ENCODE measurements around the gene OR8A1. TPM values are rescaled to one million over a fixed set of nuclear protein-coding genes. Genes with fewer than 3 reads are reported as not detected.
"Not testable (repeated sequence)": the region's sequence is repeated elsewhere in the genome, so short reads cannot be mapped to it uniquely, and the experiment has no call there.

OR8A1 gene
- total and polyA plus RNA-seq, 2 donors from 2014 or later, result not detected

- intact Hi-C loops (cut with DNase I), result no loop called here
- no peaks in the 10 kb centered on the region for H3K4me1 ChIP-seq (ENCODE audit: control insufficient read depth in 2 of 3, insufficient read depth in 2 of 3, low read depth in 1 of 3, low read length in 3 of 3)
- FAIRE-seq, result no peak
These were observed 31.0 kb downstream of the OR8A1 start for GRCh38 chr11:124600621-124601320.

GRCh38 chr11:124602193-124602592 lies 32.4 kb downstream of the OR8A1 start:
- no peaks in the 10 kb centered on the region for H3K36me3 ChIP-seq (ENCODE audit: control insufficient read depth in 2 of 3, insufficient read depth in 3 of 3, low read length in 3 of 3)
- FAIRE-seq (no peak), DNase-seq (no peak)
- TF ChIP-seq CTCF (IDR thresholded peaks at IDR 0.05; ENCODE audit: borderline replicate concordance, extremely low read depth, insufficient read depth), result no peak
- intact Hi-C loops (cut with DNase I), result no loop called here
- H3K27me3 ChIP-seq (ENCODE audit: control insufficient read depth, insufficient read depth, low read length), result no peaks in the 10 kb centered on the region
- no peak overlapping the region for H3K4me3 ChIP-seq (ENCODE audit: low read length in 3 of 3)
- H3K9ac ChIP-seq (ENCODE audit: low read length in 3 of 3), result no peak overlapping the region
- H3K27ac ChIP-seq (ENCODE audit: low read depth in 2 of 2, low read length in 2 of 2), result no peak overlapping the region
- no peaks in the 10 kb centered on the region for H3K4me1 ChIP-seq (ENCODE audit: control insufficient read depth in 2 of 3, insufficient read depth in 2 of 3, low read depth in 1 of 3, low read length in 3 of 3)
- no peaks in the 10 kb centered on the region for H3K9me3 ChIP-seq (ENCODE audit: control insufficient read depth in 2 of 3, insufficient read depth in 1 of 3, low read length in 3 of 3)

More at GRCh38 chr11:124600621-124601320, 31.0 kb downstream of the OR8A1 start:
- Histone ChIP-seq H3K4me3 (ENCODE audit: low read length in 3 of 3) (no peak overlapping the region), H3K9me3 (ENCODE audit: control insufficient read depth in 2 of 3, insufficient read depth in 1 of 3, low read length in 3 of 3) (no peaks in the 10 kb centered on the region), H3K27ac (ENCODE audit: low read depth in 2 of 2, low read length in 2 of 2) (no peak overlapping the region), H3K27me3 (ENCODE audit: control insufficient read depth, insufficient read depth, low read length) (no peaks in the 10 kb centered on the region), H3K36me3 (ENCODE audit: control insufficient read depth in 2 of 3, insufficient read depth in 3 of 3, low read length in 3 of 3) (no peaks in the 10 kb centered on the region), H3K9ac (ENCODE audit: low read length in 3 of 3) (no peak overlapping the region)
- DNase-seq, result no peak
- no peak for TF ChIP-seq CTCF (IDR thresholded peaks at IDR 0.05; ENCODE audit: borderline replicate concordance, extremely low read depth, insufficient read depth)

GRCh38 chr11:124602723-124603122 lies 32.9 kb downstream of the OR8A1 start:
- intact Hi-C loops (cut with DNase I); H3K9ac ChIP-seq (ENCODE audit: low read length in 3 of 3); DNase-seq; H3K27me3 ChIP-seq (ENCODE audit: control insufficient read depth, insufficient read depth, low read length); H3K4me1 ChIP-seq (ENCODE audit: control insufficient read depth in 2 of 3, insufficient read depth in 2 of 3, low read depth in 1 of 3, low read length in 3 of 3); H3K9me3 ChIP-seq (ENCODE audit: control insufficient read depth in 2 of 3, insufficient read depth in 1 of 3, low read length in 3 of 3); FAIRE-seq; H3K36me3 ChIP-seq (ENCODE audit: control insufficient read depth in 2 of 3, insufficient read depth in 3 of 3, low read length in 3 of 3); H3K4me3 ChIP-seq (ENCODE audit: low read length in 3 of 3); H3K27ac ChIP-seq (ENCODE audit: low read depth in 2 of 2, low read length in 2 of 2): not testable (repeated sequence)

- H3K27me3 ChIP-seq (ENCODE audit: control insufficient read depth, insufficient read depth, low read length), result no peaks in the 10 kb centered on the region
- H3K36me3 ChIP-seq (ENCODE audit: control insufficient read depth in 2 of 3, insufficient read depth in 3 of 3, low read length in 3 of 3), result no peaks in the 10 kb centered on the region
- no peak for FAIRE-seq
- H3K27ac ChIP-seq (ENCODE audit: low read depth in 2 of 2, low read length in 2 of 2), result no peak overlapping the region
- no peak overlapping the region for H3K4me3 ChIP-seq (ENCODE audit: low read length in 3 of 3)
- no peak for DNase-seq
- no peak overlapping the region for H3K9ac ChIP-seq (ENCODE audit: low read length in 3 of 3)
- no peak for TF ChIP-seq CTCF (IDR thresholded peaks at IDR 0.05; ENCODE audit: borderline replicate concordance, extremely low read depth, insufficient read depth)
- no peaks in the 10 kb centered on the region for H3K4me1 ChIP-seq (ENCODE audit: control insufficient read depth in 2 of 3, insufficient read depth in 2 of 3, low read depth in 1 of 3, low read length in 3 of 3)
- no peaks in the 10 kb centered on the region for H3K9me3 ChIP-seq (ENCODE audit: control insufficient read depth in 2 of 3, insufficient read depth in 1 of 3, low read length in 3 of 3)
- intact Hi-C loops (cut with DNase I), result no loop called here
These were observed 35.9 kb downstream of the OR8A1 start for GRCh38 chr11:124605719-124606118.
